Bronchial epithelial cell (primary cell): Measurements from ENCODE around the gene ANKFN1. TPM values are rescaled to one million over a fixed set of nuclear protein-coding genes. Genes with fewer than 3 reads are reported as not detected.

Source experiments
- DNase-seq: peaks from one replicate; pipeline ENCODE4 v3.0.0-alpha.2; 2010; ENCODE audit warnings: low read depth
- FAIRE-seq: peaks from 2 replicates; lab custom pipeline; 2011; peaks lifted over from hg19 to GRCh38; lab: Jason Lieb, UNC
- H3K27me3 ChIP-seq: 2 replicates; pipeline ENCODE4 v1.5.1; 2011; ENCODE audit warnings: low read length; ENCODE audit not compliant: control insufficient read depth, insufficient read depth
- H3K36me3 ChIP-seq: 2 replicates; pipeline ENCODE4 v1.5.1; 2011; ENCODE audit warnings: low read length; ENCODE audit not compliant: control insufficient read depth, insufficient read depth
- H3K4me3 ChIP-seq: 2 replicates; pipeline ENCODE4 v1.5.1; 2011; ENCODE audit warnings: mild to moderate bottlenecking, low read depth, low read length, control low read depth
- total RNA-seq: library from RNA; depleted of rRNA; stranded (reverse); fragments of >200 nt; gene quantifications from 2 replicates; pipeline ENCODE4 v1.2.1, GENCODE V29; 2014
- TF ChIP-seq, protein P1 (sequence below): IDR thresholded peaks from 2 replicates; pipeline ENCODE4 v1.5.1; 2011; ENCODE audit warnings: mild to moderate bottlenecking, moderate library complexity, low read length, control low read depth, inconsistent platforms; ENCODE audit not compliant: insufficient read depth, severe bottlenecking

The ANKFN1 gene
- total RNA-seq, 1 donor from 2014 or later, result under 0.01 TPM

DNA sequence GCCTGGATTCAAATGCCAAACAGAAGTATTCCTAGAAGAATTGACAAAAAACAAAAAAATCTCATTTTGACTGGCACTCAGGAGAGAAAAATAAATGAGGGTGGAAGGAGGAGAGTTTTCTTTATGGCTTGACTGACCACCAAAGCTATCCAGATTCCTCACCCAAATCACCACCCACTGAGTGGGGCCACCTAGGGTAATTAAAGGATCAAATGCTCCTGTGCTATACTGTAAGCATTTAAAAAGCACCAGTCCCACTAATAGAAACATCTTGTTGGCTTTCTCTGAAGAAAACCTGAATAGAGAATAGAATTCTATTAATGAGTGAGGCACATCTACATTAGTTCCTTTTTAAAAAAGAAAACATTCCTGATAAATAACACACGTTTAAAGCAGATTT lies 163.3 kb downstream of the ANKFN1 start:
- no peak for FAIRE-seq
- no peak for DNase-seq
- Histone ChIP-seq H3K36me3 (no peaks in the 10 kb centered on the region), H3K27me3 (no peaks in the 10 kb centered on the region), H3K4me3 (no peak overlapping the region)
- TF ChIP-seq, protein P1, sequence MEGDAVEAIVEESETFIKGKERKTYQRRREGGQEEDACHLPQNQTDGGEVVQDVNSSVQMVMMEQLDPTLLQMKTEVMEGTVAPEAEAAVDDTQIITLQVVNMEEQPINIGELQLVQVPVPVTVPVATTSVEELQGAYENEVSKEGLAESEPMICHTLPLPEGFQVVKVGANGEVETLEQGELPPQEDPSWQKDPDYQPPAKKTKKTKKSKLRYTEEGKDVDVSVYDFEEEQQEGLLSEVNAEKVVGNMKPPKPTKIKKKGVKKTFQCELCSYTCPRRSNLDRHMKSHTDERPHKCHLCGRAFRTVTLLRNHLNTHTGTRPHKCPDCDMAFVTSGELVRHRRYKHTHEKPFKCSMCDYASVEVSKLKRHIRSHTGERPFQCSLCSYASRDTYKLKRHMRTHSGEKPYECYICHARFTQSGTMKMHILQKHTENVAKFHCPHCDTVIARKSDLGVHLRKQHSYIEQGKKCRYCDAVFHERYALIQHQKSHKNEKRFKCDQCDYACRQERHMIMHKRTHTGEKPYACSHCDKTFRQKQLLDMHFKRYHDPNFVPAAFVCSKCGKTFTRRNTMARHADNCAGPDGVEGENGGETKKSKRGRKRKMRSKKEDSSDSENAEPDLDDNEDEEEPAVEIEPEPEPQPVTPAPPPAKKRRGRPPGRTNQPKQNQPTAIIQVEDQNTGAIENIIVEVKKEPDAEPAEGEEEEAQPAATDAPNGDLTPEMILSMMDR, result no peak

DNA sequence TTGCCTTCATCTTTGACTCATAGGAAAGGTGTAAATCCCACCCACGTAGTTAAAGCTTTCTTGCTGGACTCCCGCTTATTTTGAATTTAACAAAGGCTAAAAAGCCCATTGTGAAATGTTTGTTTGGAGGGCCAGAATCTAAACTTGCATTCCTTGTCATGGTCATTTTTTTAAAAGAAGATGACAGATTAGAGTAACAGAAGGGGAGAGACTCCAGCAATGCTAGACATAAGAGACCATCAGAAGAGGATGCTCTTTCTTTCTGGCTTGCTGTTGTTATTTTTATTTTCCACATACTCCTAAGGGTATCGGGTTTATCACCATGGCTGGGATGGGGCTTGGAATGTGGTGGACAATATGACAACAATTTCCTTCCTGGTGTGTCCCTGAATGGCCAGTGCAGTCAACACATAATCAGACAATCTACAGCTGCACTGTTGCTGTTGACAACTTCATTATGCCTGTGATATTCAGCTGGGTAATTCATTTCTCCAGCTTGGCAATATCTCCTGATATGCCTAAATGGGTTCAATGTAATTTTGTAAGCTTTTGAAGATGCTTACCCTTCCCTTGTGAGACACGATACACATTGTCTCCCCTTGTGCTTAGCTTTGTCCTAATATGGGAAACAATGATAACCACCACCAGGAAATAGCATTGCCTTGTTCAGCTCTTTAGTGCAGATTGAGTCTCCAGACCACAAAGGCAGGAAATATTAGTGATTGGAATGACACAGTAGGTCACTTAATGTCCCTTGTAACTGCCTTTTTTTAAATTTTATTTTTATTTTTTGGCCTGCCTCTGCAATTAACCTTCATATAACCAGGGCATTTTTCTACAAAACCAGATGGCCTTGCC lies 164.3 kb downstream of the ANKFN1 start:
- H3K4me3 ChIP-seq, result no peak overlapping the region
- H3K36me3 ChIP-seq, result no peaks in the 10 kb centered on the region
- no peaks in the 10 kb centered on the region for H3K27me3 ChIP-seq
- DNase-seq, result no peak
- no peak for FAIRE-seq
- TF ChIP-seq, protein P1, result no peak

DNA sequence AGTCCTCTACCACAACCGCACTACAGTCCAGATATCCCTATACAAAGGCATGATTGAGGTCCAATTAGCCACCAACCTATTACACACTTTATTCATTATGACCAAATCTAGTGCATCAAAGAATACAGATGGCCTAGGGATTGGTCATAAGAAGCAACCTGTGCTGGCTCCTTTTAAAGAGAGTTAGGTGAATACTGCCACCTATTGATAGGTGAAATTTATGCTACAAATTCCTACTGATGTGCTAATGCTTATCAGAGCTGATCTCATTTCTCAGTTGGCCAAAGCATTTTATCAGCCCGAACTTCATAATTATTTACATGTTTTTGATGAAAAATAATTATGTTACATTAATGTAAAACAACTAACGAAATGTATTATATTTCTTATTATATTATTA lies 166.3 kb downstream of the ANKFN1 start:
- Histone ChIP-seq H3K27me3 (no peaks in the 10 kb centered on the region), H3K4me3 (no peak overlapping the region), H3K36me3 (no peaks in the 10 kb centered on the region)
- DNase-seq (peak; percentile 62), FAIRE-seq (no peak)
- TF ChIP-seq, protein P1, result peak; percentile 56

DNA sequence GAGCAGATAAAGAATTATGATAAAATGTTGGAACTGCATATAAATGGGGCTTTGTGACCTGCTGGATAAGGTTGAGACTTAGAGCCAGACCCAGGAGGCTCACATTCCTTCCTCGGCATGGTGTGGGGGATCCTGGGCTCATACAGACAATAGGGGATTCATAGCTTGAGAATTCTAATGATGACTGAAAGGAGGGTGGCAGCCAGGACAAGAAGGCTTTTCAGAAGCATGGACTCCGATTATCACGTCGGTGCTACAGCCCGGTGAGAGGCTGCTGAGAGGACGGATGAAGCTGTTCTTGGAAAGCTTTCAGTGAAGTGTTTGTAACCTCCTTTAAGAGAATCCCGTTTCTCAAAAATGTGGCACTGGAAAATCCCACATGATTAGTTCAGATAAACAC lies 167.2 kb downstream of the ANKFN1 start:
- DNase-seq (no peak), FAIRE-seq (no peak)
- Histone ChIP-seq H3K36me3 (no peaks in the 10 kb centered on the region), H3K4me3 (no peak overlapping the region), H3K27me3 (no peaks in the 10 kb centered on the region)
- TF ChIP-seq, protein P1, result no peak

DNA sequence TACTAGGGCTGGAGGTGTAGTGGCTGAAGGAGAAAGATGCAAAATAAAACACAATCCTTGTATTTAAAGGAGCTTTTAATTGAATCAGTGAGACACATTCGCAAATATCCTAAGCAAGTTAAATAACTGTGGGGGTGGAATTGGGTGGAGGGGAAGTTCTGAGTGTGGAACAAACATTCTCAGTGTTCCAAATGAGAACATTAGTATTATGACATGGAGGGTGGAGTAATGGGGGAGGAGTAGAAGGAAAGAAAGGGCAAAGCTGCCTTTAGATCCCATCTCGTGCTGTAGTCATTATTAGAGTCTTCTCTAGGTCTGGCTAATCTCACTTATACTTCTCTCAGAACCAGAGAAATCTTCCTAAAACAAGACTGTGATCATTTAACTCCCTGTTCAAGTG lies 169.7 kb downstream of the ANKFN1 start:
- no peak for DNase-seq
- H3K4me3 ChIP-seq, result no peak overlapping the region
- H3K27me3 ChIP-seq, result no peaks in the 10 kb centered on the region
- FAIRE-seq, result no peak
- H3K36me3 ChIP-seq, result no peaks in the 10 kb centered on the region
- TF ChIP-seq, protein P1, result no peak
